Pons (tissue), 1 donor: ENCODE results near the gene SHOX.
"Not testable (repeated sequence)": the region's sequence is repeated elsewhere in the genome, so short reads cannot be mapped to it uniquely, and the experiment has no call there.

Experiments used
- DNase-seq: peaks from one replicate; pipeline ENCODE4 v3.0.0-alpha.2; 2016; ENCODE audit warnings: low spot score

The SHOX gene

GRCh38 chrX:630612-631496 lies at the start of gene SHOX:
Gene SHOX (plus strand): TSS chrX:630791. CDS start chrX:630898, 107 bp downstream.
- DNase-seq: no peak

DNA sequence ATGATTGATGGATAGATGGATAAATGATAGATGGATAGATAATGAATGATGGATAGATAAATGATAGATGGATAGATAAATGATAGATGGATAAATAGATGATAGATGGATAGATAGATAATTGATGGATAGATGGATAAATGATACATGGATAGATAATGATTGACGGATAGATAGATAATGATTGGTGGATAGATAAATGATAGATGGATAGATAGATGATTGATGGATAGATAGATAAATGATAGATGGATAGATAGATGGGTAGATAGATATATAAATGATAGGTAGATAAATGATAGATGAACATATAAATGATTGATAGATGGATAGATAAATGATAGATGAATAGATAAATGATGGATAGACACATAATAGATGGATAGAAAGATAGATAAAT lies 49.5 kb upstream of the SHOX start:
- DNase-seq: no peak

GRCh38 chrX:581720-582298 lies 48.8 kb upstream of the SHOX start:
- DNase-seq: no peak

- no peak for DNase-seq
These were observed 46.0 kb upstream of the SHOX start for GRCh38 chrX:584572-584971.

- no peak for DNase-seq
These were observed 45.3 kb upstream of the SHOX start for GRCh38 chrX:585115-585808.

GRCh38 chrX:586351-586750 lies 44.2 kb upstream of the SHOX start:
- DNase-seq: no peak

DNA sequence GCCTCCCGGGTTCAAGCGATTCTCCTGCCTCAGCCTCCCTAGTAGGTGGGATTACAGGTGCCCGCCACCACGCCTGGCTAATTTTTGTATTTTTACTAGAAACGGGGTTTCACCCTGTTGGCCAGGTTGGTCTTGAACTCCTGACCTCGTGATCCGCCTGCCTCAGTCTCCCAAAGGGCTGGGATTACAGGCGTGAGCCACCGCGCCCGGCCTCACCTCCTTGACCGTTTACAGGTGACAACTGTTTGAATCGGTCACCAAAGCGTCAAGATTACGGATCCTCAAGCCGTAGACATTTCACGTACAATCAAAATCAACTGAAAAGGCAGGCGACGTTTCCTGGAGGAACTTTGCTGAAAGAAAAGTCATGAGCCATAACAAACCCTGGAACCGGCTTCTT lies 41.3 kb upstream of the SHOX start:
- DNase-seq: not testable (repeated sequence)

- DNase-seq: no peak
These were observed 39.7 kb upstream of the SHOX start for GRCh38 chrX:590693-591404.

DNA sequence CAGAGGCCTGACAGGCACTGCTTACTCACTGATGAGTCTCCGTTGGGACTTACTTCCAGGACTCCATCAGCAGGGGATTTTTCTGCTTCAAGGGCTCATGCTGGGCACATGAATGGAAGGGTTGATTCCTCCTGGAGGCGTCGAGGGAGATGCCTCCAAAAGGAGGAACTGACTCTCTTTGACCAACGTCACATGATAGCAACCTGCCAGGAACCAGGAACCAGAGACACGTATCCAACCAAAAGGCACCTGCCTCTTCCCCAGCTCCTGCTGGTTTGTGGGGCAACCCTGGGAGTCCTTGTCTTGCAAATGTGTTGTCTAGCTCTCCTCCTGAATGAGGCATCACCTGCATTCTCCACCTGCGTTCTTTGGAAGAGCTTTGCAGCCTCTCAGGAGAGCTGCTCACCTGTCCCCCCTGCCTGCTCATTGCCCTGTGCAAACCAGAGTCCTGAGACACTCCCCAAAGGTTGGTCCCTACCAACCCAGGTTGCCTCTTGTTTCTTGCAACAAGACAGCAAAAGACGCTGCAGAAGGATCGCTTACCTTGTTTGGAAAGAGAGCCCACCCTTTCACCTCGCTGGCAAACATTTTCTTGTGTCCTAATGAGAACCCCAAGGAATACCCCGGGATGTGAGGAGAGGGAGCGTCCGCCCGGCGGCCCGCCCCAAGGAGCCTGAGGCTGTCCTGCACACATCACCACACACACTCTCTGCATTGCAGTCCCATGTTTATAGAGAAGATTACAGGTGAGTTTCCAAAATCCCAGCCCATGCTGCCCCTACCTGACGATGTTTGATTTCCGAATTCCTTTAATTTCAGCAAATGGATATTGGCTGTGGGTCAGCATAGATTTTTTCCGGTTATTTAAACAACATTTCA lies 30.5 kb upstream of the SHOX start:
- DNase-seq: no peak

DNA sequence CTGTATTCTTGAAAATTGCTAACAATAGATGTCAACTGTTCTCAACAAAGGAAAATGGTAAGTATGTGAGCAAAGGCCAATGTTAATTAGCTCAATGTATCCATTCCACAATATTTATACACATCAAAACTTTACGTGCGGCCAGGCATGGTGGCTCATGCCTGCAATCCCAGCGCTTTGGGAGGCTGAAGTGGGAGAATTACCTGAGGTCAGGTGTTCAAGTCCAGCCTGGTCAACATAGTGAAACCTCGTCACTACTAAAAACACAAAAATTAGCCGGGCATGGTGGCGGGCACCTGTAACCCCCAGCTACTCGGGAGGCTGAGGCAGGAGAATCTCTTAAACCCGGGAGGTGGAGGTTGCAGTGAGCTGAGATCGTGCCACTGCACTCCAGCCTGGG lies 27.6 kb upstream of the SHOX start:
- DNase-seq: not testable (repeated sequence)

DNA sequence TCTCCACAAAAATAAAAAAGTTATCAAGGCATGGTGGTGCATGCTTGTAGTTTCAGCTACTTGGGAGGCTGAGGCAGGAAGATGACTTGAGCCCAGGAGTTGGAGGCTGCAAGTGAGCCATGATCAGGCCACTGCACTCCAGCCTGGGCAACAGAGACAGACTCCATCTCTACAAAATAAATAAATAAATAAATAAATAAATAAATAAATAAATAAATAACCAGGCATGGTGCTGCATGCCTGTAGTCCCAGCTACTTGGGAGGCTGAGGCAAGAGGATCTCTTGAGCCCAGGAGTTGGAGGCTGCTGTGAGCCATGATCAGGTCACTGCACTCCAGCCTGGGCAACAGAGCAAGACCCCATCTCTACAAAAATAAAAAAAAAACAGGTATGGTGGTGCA lies 26.0 kb upstream of the SHOX start:
- not testable (repeated sequence) for DNase-seq

DNA sequence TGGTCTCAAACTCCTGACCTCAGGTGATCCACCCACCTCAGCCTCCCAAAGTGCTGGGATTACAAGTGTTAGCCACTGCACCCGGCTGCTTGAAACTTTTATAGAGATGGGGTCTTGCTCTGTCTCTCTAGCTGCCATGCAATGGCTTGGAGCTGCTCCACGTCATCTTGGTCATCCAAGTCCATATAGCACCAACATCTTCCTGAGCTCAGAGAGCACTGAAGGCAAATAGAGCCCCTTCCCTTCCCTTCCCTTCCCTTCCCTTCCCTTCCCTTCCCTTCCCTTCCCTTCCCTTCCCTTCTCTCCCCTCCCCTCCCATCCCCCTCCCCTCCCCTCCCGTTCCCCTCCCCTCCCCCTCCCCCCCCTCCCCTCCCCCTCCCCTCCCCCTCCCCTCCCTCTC lies 22.5 kb upstream of the SHOX start:
- not testable (repeated sequence) for DNase-seq

- no peak for DNase-seq
These were observed 16.5 kb upstream of the SHOX start for GRCh38 chrX:614136-614535.

- no peak for DNase-seq
These were observed 13.2 kb upstream of the SHOX start for GRCh38 chrX:617401-617800.

DNA sequence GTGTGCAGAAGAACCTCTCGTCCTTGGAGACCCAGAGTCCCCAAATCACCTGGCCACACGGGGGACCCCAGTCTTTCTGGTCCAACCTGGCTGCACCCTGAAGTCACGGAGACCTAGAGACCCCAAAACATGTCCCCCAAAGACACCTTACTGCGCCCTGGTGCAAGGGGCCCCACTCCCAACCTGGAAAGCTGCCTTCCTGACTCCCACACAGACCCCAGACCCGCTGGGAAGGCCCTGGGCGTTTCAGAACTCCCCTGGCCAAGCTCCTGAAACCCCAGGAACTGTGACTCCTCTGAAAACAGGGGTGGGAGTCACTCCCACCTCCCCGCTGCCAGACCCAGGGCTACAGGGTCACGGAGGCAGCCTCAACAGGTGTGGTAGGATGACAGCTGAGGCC lies 12.7 kb upstream of the SHOX start:
- DNase-seq: no peak

GRCh38 chrX:618304-618703 lies 12.3 kb upstream of the SHOX start:
- DNase-seq: not testable (repeated sequence)

DNA sequence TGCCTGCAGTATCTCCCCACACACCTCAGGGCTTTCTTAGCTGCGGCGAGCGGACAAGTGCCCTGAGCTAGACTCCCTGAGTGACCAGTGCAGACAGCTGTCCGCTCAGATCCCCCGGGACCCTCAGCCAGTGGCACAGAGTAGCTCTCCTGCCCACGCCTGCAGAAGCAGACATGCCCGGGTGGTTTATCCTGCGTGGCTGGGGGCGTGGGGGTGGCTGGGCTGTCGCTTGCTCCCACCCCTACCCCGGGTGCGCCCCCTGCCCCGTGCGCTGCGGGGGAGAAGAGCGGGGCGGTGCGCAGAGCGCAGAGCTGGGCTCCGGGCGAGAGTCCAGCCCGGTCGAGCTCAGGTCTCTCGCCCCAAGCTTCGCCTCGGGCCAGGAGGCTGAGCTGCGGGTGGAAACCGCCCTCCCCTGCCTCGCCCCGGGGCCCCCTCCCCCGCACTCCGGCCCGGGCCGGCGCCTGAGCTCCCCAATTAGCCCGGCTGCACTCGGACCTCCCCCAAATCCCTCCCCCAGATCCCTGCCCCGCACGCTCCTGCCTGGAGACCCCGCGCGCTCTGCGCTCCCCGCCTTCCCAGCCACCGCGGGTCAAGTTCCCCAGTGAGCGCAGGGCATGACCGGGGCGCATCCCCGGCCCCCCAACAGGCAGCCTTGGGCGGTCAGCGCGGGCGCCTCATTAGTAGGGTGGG lies 11.7 kb upstream of the SHOX start:
- DNase-seq: no peak

DNA sequence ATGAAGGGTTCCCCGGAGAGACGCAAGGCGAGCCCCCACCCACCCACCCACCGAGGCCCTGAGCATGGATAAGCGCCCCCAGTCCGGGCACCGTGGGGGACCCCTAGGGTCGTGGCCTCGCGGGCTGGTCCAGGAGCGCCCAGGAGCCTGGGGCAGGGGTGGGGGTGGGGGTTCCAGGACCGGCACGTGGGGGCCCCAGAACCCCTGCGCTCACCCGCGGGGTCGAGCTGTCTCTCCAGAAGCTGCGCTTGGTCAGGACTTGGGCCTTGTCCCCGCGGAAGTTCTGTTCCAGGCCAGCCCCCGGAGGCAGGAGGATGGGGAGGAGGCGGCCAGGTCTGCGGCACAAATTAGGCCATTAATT lies 11.2 kb upstream of the SHOX start:
- no peak for DNase-seq

DNA sequence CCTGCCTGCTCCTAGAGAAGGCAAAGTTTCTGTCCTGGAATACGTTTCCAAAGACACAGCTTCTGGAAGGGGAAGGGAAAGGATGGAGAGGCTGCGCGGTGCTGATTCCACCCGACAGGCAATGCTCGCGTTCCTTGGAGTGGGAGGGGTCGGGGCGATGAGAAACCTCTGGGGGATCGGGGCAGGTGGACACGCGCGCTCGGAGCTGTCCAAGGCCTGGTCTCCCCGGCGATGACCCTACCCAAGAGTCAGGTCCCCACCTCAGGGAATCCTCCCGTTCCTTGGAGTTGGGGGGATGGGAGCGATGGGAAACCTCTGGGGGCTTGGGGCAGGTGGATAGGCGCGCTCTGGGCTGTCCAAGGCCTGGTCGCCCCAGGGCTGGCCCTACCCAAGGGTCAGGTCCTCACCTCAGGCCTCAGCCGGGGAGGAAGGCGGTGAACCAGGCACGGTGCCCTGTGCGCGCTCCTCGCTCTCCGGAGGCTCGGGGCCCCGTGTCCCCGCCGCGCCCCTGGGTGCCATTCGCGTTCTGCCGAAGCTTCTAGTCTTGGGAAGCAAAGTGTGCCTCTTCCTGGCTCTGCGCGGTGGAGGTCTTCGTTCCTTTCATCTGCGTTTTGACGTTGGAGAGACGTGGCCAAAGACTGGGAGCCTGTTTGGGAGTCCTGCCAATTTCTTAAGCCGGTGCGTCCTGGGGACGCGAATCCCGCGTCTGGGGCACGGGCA lies 10.6 kb upstream of the SHOX start:
- DNase-seq: no peak
